ENCODE results near the gene DEK. TPM values are rescaled to one million over a fixed set of nuclear protein-coding genes. Genes with fewer than 3 reads are reported as not detected.
"Not testable (repeated sequence)": the region's sequence is repeated elsewhere in the genome, so short reads cannot be mapped to it uniquely, and the experiment has no call there.

Gene DEK
- total and polyA plus RNA-seq, 9 donors = 54.1 to 143 (median 78.9) TPM

DNA sequence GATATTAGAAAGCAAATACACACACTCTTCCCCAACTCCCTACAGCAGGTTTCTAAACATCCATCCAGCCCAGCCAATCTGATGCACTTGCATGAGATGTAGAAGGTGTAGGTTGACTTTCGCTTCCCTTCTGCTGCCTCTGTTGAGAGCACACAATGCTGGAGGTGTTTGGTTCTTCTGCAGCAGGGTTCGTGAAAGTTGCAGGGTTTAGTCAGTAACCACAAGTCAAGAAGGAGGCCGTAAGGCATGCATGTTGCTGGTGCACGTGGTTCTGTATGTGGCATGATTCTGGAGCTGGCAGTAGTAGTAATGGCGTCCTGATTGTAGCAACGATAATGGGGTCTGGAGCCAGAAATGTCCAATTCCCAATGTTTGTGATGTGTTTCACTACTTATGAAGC lies 53.0 kb downstream of the DEK start:
- Histone ChIP-seq H3K27me3 (no peaks in the 10 kb centered on the region), H3K36me3 (no peaks in the 10 kb centered on the region), H3K4me1 (ENCODE audit: insufficient read depth) (no peaks in the 10 kb centered on the region), H3K27ac (no peak overlapping the region), H3K9me3 (no peaks in the 10 kb centered on the region), H3K4me3 (no peak overlapping the region)
- TF ChIP-seq EP300 (IDR thresholded peaks at IDR 0.05) (no peak), CTCF (IDR thresholded peaks at IDR 0.05) (no peak), POLR2A (IDR thresholded peaks at IDR 0.05) (no peak)
- DNase-seq = no peak
- 94 to 95% (median 94%) methylated on average over 6 of the region's 6 CpGs for WGBS, 3 donors
- intact Hi-C loops (cut with DNase I) = no loop called here

GRCh38 chr6:18210707-18211106 lies 53.6 kb downstream of the DEK start:
- 85 to 90% (median 88%) methylated on average over 5 of the region's 5 CpGs for WGBS, 3 donors
- Histone ChIP-seq H3K4me3 (no peak overlapping the region), H3K27me3 (no peaks in the 10 kb centered on the region), H3K9me3 (no peaks in the 10 kb centered on the region), H3K36me3 (no peaks in the 10 kb centered on the region), H3K27ac (no peak overlapping the region), H3K4me1 (ENCODE audit: insufficient read depth) (no peaks in the 10 kb centered on the region)
- DNase-seq = no peak
- TF ChIP-seq EP300 (IDR thresholded peaks at IDR 0.05) (no peak), CTCF (IDR thresholded peaks at IDR 0.05) (no peak), POLR2A (IDR thresholded peaks at IDR 0.05) (no peak)
- intact Hi-C loops (cut with DNase I) = no loop called here

DNA sequence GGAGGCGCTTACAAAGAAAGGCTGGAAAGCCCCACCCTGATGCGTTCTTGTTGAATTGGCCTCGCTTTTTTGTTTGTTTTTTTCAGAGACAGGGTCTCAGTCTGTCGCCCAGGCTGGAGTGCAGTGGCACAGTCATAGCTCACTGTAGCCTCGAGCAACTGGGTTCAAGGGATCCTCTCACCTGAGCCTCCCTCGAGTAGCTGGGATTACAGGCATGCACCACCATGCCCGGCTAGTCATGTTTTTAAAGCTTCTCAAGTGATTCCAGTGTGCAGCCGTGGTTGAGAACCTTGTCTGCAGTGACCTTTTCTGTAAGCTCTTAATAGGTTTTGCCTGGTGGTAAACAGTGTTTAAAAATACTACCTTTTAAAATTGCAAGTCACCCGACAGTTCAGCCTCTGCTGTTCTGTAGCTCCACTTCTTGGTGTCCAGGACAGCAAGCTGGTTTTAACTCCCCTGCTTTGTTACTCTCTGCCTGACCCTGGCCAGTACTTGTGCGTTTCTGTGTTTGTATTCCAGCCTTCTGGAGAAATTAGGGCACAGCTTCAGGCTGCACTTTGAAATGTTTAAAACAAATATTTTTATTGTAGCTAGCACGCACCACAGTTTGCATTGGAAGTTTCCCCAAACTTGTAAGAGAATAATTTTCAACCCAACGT lies 54.7 kb downstream of the DEK start:
- no peaks in the 10 kb centered on the region for H3K4me1 ChIP-seq (ENCODE audit: insufficient read depth)
- no peaks in the 10 kb centered on the region for H3K9me3 ChIP-seq
- TF ChIP-seq POLR2A (IDR thresholded peaks at IDR 0.05) (no peak), CTCF (IDR thresholded peaks at IDR 0.05) (no peak), EP300 (IDR thresholded peaks at IDR 0.05) (no peak)
- 50 to 71% (median 59%) methylated on average over 12 of the region's 12 CpGs for WGBS, 3 donors
- H3K27me3 ChIP-seq = no peaks in the 10 kb centered on the region
- no peak for DNase-seq
- no peak overlapping the region for H3K4me3 ChIP-seq
- no peak overlapping the region for H3K27ac ChIP-seq
- H3K36me3 ChIP-seq = no peaks in the 10 kb centered on the region
- intact Hi-C loops (cut with DNase I) = no loop called here

- DNase-seq; H3K27ac ChIP-seq; H3K9me3 ChIP-seq; H3K4me3 ChIP-seq; intact Hi-C loops (cut with DNase I); H3K27me3 ChIP-seq; H3K4me1 ChIP-seq (ENCODE audit: insufficient read depth); H3K36me3 ChIP-seq: not testable (repeated sequence)
- WGBS, 3 donors = 87 to 96% (median 92%) methylated on average over 9 of the region's 9 CpGs
Observed at GRCh38 chr6:18208778-18209177, 55.6 kb downstream of the DEK start.

DNA sequence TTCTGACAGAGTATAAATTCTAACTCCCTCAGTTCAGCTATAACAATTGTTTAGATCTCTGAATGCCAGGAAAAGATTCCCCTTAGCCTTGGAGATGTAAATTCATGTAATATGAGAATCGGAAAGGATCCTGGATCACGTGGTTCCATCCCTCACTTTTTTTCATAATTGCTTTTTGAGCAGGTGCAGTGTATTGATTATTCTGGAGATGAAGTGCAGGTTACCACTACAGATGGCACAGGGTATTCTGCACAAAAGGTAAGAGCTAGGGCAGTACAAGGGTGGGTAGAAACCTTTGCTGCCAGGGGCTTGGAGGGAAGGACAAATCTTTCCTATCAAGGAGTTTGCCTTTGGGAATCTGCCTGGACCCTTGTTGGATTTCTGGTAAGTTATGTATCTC lies 56.4 kb downstream of the DEK start:
- H3K4me1 ChIP-seq (ENCODE audit: insufficient read depth) = no peaks in the 10 kb centered on the region
- H3K4me3 ChIP-seq = no peak overlapping the region
- TF ChIP-seq CTCF (IDR thresholded peaks at IDR 0.05) (no peak), EP300 (IDR thresholded peaks at IDR 0.05) (no peak), POLR2A (IDR thresholded peaks at IDR 0.05) (no peak)
- no peaks in the 10 kb centered on the region for H3K9me3 ChIP-seq
- no peaks in the 10 kb centered on the region for H3K27me3 ChIP-seq
- WGBS, 3 donors = 43 to 80% (median 59%) methylated on average over 2 of the region's 2 CpGs
- DNase-seq = no peak
- H3K36me3 ChIP-seq = no peaks in the 10 kb centered on the region
- intact Hi-C loops (cut with DNase I) = no loop called here
- H3K27ac ChIP-seq = no peak overlapping the region
